ENCODE data around the gene FOXD3.

- no peak for TF ChIP-seq CTCF (IDR thresholded peaks at IDR 0.05; ENCODE audit: insufficient read depth, low read length)
- no peak for TF ChIP-seq POLR2AphosphoS5 (IDR thresholded peaks at IDR 0.05; ENCODE audit: low read depth)
- no peak for TF ChIP-seq REST (IDR thresholded peaks at IDR 0.05; ENCODE audit: insufficient replicate concordance, low read depth)
Measured at GRCh38 chr1:63289135-63289534, 33.2 kb upstream of the FOXD3 start.

Data from HL-60 (cell line).